ENCODE measurements around the gene DISP1.

DNA sequence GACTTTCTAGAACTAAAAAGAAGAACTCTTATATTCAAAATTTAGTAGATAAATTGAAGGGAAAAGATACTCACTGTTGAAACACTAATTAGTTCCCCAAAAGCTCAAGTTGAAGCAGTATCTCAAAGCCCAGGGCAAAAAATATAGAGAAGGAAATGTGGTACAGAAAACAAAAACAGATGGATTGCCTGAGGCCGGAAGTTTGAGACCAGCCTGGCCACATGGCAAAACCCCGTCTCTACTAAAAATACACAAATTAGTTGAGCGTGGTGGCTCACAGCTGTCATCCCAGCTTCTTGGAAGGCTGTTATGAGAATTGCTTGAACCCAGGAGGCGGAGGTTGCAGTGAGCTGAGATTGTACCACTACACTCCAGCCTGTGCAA, 41.9 kb upstream of the DISP1 start:
- TF ChIP-seq SP1 (IDR thresholded peaks at IDR 0.05), result no peak
- TF ChIP-seq HDGF (IDR thresholded peaks at IDR 0.05; ENCODE audit: borderline replicate concordance), result no peak
- TF ChIP-seq CTBP1 (IDR thresholded peaks at IDR 0.05; ENCODE audit: borderline replicate concordance), result no peak
